Neural cell (in vitro differentiated cells): ENCODE results near the gene MIAT. TPM values are rescaled to one million over a fixed set of nuclear protein-coding genes. Genes with fewer than 3 reads are reported as not detected.

Experiments used
- H2AFZ ChIP-seq: fragments of 200-600, 300-800 bp; sonication (generic), shearing (Covaris generic); 2 replicates; pipeline ENCODE4 v1.6.0; 2014; ENCODE audit warnings: low read depth, mild to moderate bottlenecking, antibody characterized with exemption, low read length, moderate library complexity
- H3F3A ChIP-seq: fragments of 200-600 bp; shearing (Covaris generic); 2 replicates; pipeline ENCODE4 v1.6.1; 2016; ENCODE audit warnings: mild to moderate bottlenecking, moderate library complexity, mixed read lengths, antibody characterized with exemption, low read length; ENCODE audit not compliant: insufficient read depth, poor library complexity, severe bottlenecking
- H3K27ac ChIP-seq: fragments of 200-600, 300-800 bp; sonication (generic), shearing (Covaris generic); 2 replicates; pipeline ENCODE4 v1.5.1; 2014; ENCODE audit warnings: mild to moderate bottlenecking, low read length, moderate library complexity
- H3K27me3 ChIP-seq: fragments of 300-800, 200-600 bp; sonication (generic), shearing (Covaris generic); 2 replicates; pipeline ENCODE4 v1.6.0; 2014; ENCODE audit warnings: mild to moderate bottlenecking, low read depth, low read length, moderate library complexity; ENCODE audit not compliant: insufficient read depth
- H3K36me3 ChIP-seq: fragments of 300-800, 200-600 bp; sonication (generic), shearing (Covaris generic); 2 replicates; pipeline ENCODE4 v1.5.1; 2014; ENCODE audit warnings: mild to moderate bottlenecking, antibody characterized with exemption, low read length, moderate library complexity; ENCODE audit not compliant: insufficient read depth
- H3K4me2 ChIP-seq: fragments of 300-800, 200-600 bp; sonication (generic), shearing (Covaris generic); 2 replicates; pipeline ENCODE4 v1.6.0; 2014; ENCODE audit warnings: mild to moderate bottlenecking, low read length
- H3K4me3 ChIP-seq: fragments of 300-800, 200-600 bp; sonication (generic), shearing (Covaris generic); 2 replicates; pipeline ENCODE4 v1.5.1; 2014; ENCODE audit warnings: mild to moderate bottlenecking, low read length, moderate library complexity
- H3K79me2 ChIP-seq: fragments of 200-600 bp; shearing (Covaris generic); replicated peaks from 2 replicates; pipeline ENCODE4 v1.6.0; 2014; ENCODE audit warnings: mild to moderate bottlenecking, low read length, moderate library complexity; ENCODE audit not compliant: insufficient read depth
- H3K9ac ChIP-seq: fragments of 300-800, 200-600 bp; sonication (generic), shearing (Covaris generic); 2 replicates; pipeline ENCODE4 v1.6.1; 2016; ENCODE audit warnings: mild to moderate bottlenecking, low read length, mixed read lengths
- H3K9me2 ChIP-seq: fragments of 200-600 bp; shearing (Covaris generic); 2 replicates; pipeline ENCODE4 v1.6.1; 2016; ENCODE audit warnings: mild to moderate bottlenecking, low read length, mixed read lengths; ENCODE audit not compliant: insufficient read depth
- H3K9me3 ChIP-seq: fragments of 200-600, 300-800 bp; sonication (generic), shearing (Covaris generic); 2 replicates; pipeline ENCODE4 v1.6.1; 2016; ENCODE audit warnings: mild to moderate bottlenecking, mixed run types, low read length, moderate library complexity, mixed read lengths
- H4K20me1 ChIP-seq: fragments of 200-600 bp; shearing (Covaris generic); 2 replicates; pipeline ENCODE4 v1.6.1; 2016; ENCODE audit warnings: mild to moderate bottlenecking, mixed run types; ENCODE audit not compliant: insufficient read depth
- CTCF ChIP-seq: fragments of 450-650 bp; IDR thresholded peaks from 2 replicates; pipeline ENCODE4 v1.5.1; 2014; ENCODE audit warnings: antibody characterized with exemption, mild to moderate bottlenecking, moderate library complexity; ENCODE audit not compliant: poor library complexity, severe bottlenecking
- EP300 ChIP-seq: fragments of 450-650 bp; conservative IDR thresholded peaks from 2 replicates; pipeline ENCODE4 v1.6.1; 2014; ENCODE audit warnings: antibody characterized with exemption, mild to moderate bottlenecking, moderate library complexity; ENCODE audit not compliant: poor library complexity, severe bottlenecking
- EZH2 ChIP-seq: fragments of 200-600, 300-800 bp; shearing (Covaris generic), sonication (generic); IDR thresholded peaks from 2 replicates; pipeline ENCODE4 v1.6.1; 2014; ENCODE audit warnings: antibody characterized with exemption, low read length, borderline replicate concordance, mild to moderate bottlenecking; ENCODE audit not compliant: insufficient read depth, poor library complexity, severe bottlenecking
- MXI1 ChIP-seq: fragments of 450-650 bp; conservative IDR thresholded peaks from 2 replicates; pipeline ENCODE4 v1.6.1; 2014; ENCODE audit warnings: antibody characterized with exemption, mild to moderate bottlenecking; ENCODE audit not compliant: poor library complexity, severe bottlenecking
- POLR2AphosphoS5 ChIP-seq: IDR thresholded peaks from 2 replicates; pipeline ENCODE4 v1.6.1; 2012
- RAD21 ChIP-seq: fragments of 450-650 bp; conservative IDR thresholded peaks from 2 replicates; pipeline ENCODE4 v1.6.1; 2014; ENCODE audit warnings: antibody characterized with exemption, mild to moderate bottlenecking, moderate library complexity
- REST ChIP-seq: IDR thresholded peaks from 2 replicates; pipeline ENCODE4 v1.6.1; 2012; ENCODE audit warnings: borderline replicate concordance
- SMC3 ChIP-seq: fragments of 450-650 bp; conservative IDR thresholded peaks from 2 replicates; pipeline ENCODE4 v1.6.1; 2014; ENCODE audit warnings: antibody characterized with exemption, mild to moderate bottlenecking, moderate library complexity; ENCODE audit not compliant: poor library complexity
- TAF1 ChIP-seq: IDR thresholded peaks from 2 replicates; pipeline ENCODE4 v1.6.1; 2012; ENCODE audit warnings: low read depth
- polyA plus RNA-seq: library from polyadenylated mRNA; depleted of rRNA; stranded (reverse); fragments of >200 nt; gene quantifications from 2 replicates; pipeline ENCODE4 v1.2.3, GENCODE V29; 2014

The MIAT gene
- polyA plus RNA-seq, 1 donor from 2014 or later: 529 TPM

- H3K4me2 ChIP-seq: no peak overlapping the region
- H2AFZ ChIP-seq: no peak overlapping the region
- no peak overlapping the region for H3K27ac ChIP-seq
- no peak overlapping the region for H3K9ac ChIP-seq
- H3K4me3 ChIP-seq: no peak overlapping the region
- TF ChIP-seq POLR2AphosphoS5 (no peak), RAD21 (no peak), MXI1 (no peak), CTCF (no peak), EZH2 (no peak), EP300 (no peak), REST (no peak), SMC3 (no peak), TAF1 (no peak)
- no peaks in the 10 kb centered on the region for H3K9me3 ChIP-seq
- no peaks in the 10 kb centered on the region for H4K20me1 ChIP-seq
- no peaks in the 10 kb centered on the region for H3K36me3 ChIP-seq
- no peaks in the 10 kb centered on the region for H3K79me2 ChIP-seq
- no peaks in the 10 kb centered on the region for H3K27me3 ChIP-seq
- H3K9me2 ChIP-seq: no peaks in the 10 kb centered on the region
- no peaks in the 10 kb centered on the region for H3F3A ChIP-seq
Observed at GRCh38 chr22:26619510-26619909, 37.9 kb upstream of the MIAT start.

- no peak overlapping the region for H3K27ac ChIP-seq
- H4K20me1 ChIP-seq: no peaks in the 10 kb centered on the region
- no peaks in the 10 kb centered on the region for H3K9me3 ChIP-seq
- no peak overlapping the region for H3K9ac ChIP-seq
- no peaks in the 10 kb centered on the region for H3F3A ChIP-seq
- no peaks in the 10 kb centered on the region for H3K9me2 ChIP-seq
- H3K4me2 ChIP-seq: no peak overlapping the region
- no peaks in the 10 kb centered on the region for H3K79me2 ChIP-seq
- H2AFZ ChIP-seq: no peak overlapping the region
- H3K36me3 ChIP-seq: no peaks in the 10 kb centered on the region
- TF ChIP-seq POLR2AphosphoS5 (no peak), TAF1 (no peak), RAD21 (no peak), CTCF (no peak), MXI1 (no peak), EP300 (no peak), REST (no peak), SMC3 (no peak), EZH2 (no peak)
- no peaks in the 10 kb centered on the region for H3K27me3 ChIP-seq
- no peak overlapping the region for H3K4me3 ChIP-seq
Observed at GRCh38 chr22:26620197-26620596, 37.2 kb upstream of the MIAT start.
